Left kidney (tissue), 2 donors: Measurements from ENCODE around the gene NRF1. TPM values are rescaled to one million over a fixed set of nuclear protein-coding genes. Genes with fewer than 3 reads are reported as not detected.
"Not testable (repeated sequence)": the region's sequence is repeated elsewhere in the genome, so short reads cannot be mapped to it uniquely, and the experiment has no call there.

Experiments used
- DNase-seq: peaks from one replicate; pipeline ENCODE4 v3.0.0-alpha.2; 2013
- polyA plus RNA-seq: library from polyadenylated mRNA; unstranded; fragments of 120-200 nt; gene quantifications from one replicate; pipeline ENCODE4 v1.2.1, GENCODE V29; 2013; ENCODE audit not compliant: insufficient read length

Gene NRF1
- polyA plus RNA-seq, 1 donor = 32.6 TPM

GRCh38 chr7:129644634-129645230 lies 33.2 kb downstream of the NRF1 start:
- peak; percentile 27 for DNase-seq

- no peak for DNase-seq
Observed at GRCh38 chr7:129646369-129647021, 35.0 kb downstream of the NRF1 start.

GRCh38 chr7:129649128-129649690 lies 37.7 kb downstream of the NRF1 start:
- DNase-seq = no peak

- no peak for DNase-seq
Observed at GRCh38 chr7:129650056-129650758, 38.7 kb downstream of the NRF1 start.

GRCh38 chr7:129652914-129653313 lies 41.4 kb downstream of the NRF1 start:
- DNase-seq = no peak

- DNase-seq = no peak
Observed at GRCh38 chr7:129655811-129656210, 44.3 kb downstream of the NRF1 start.

- DNase-seq = no peak
Observed at GRCh38 chr7:129657363-129657762, 45.8 kb downstream of the NRF1 start.

- not testable (repeated sequence) for DNase-seq
Observed at GRCh38 chr7:129659907-129660306, 48.4 kb downstream of the NRF1 start.

GRCh38 chr7:129661645-129662182 lies 50.2 kb downstream of the NRF1 start:
- no peak for DNase-seq

GRCh38 chr7:129663240-129663639 lies 51.7 kb downstream of the NRF1 start:
- not testable (repeated sequence) for DNase-seq

- peak; percentile 37 for DNase-seq
Observed at GRCh38 chr7:129664029-129665012, 52.8 kb downstream of the NRF1 start.

- DNase-seq = no peak
Observed at GRCh38 chr7:129665013-129665401, 53.5 kb downstream of the NRF1 start.

GRCh38 chr7:129667116-129667515 lies 55.6 kb downstream of the NRF1 start:
- DNase-seq = no peak

GRCh38 chr7:129667551-129667950 lies 56.0 kb downstream of the NRF1 start:
- DNase-seq = no peak

GRCh38 chr7:129669901-129670300 lies 58.4 kb downstream of the NRF1 start:
- no peak for DNase-seq

- DNase-seq = no peak
Observed at GRCh38 chr7:129670656-129671055, 59.1 kb downstream of the NRF1 start.

- no peak for DNase-seq
Observed at GRCh38 chr7:129671266-129671665, 59.7 kb downstream of the NRF1 start.

- not testable (repeated sequence) for DNase-seq
Observed at GRCh38 chr7:129674475-129674874, 63.0 kb downstream of the NRF1 start.

- DNase-seq = no peak
Observed at GRCh38 chr7:129675521-129675920, 64.0 kb downstream of the NRF1 start.

GRCh38 chr7:129676017-129676897 lies 64.7 kb downstream of the NRF1 start:
- no peak for DNase-seq

- DNase-seq = no peak
Observed at GRCh38 chr7:129677796-129678195, 66.3 kb downstream of the NRF1 start.
